HG03354 (cell line): ENCODE results near the gene GOLGA1.
"Not testable (repeated sequence)": the region's sequence is repeated elsewhere in the genome, so short reads cannot be mapped to it uniquely, and the experiment has no call there.

ENCODE experiments used
- ATAC-seq: cut with Tn5 transposase; IDR thresholded peaks from one replicate; pipeline ENCODE4 v1.9.1; 2021; ENCODE audit warnings: mild to moderate bottlenecking; ENCODE audit not compliant: unreplicated experiment, poor library complexity, severe bottlenecking

The GOLGA1 gene

DNA sequence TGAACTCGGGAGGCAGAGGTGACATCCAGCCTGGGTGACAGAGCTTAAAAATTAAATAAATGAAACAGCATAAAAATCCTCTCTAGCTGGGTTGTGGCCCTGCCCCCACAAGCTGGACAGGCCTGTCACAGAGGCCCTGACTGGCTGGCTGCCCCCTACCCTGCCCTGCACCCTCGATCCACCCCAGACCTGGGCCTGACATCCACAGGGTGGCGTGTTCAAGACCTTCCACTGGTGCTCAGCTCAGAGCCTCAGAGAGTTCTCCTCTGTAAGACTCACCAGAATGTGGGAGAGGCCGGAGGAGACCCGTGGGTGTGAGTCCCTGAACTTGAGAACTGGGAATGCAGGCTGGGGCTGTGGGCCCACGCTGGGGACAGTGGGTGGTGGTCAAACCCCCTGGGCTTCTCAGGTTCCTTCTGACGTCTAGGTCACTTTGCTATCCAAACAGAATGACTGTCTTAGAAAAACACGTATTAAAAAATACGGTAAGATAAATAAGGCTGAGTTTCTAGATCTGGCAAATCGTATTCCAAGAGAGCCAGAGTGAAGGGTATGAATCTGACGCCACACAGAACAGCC is 97.3 kb downstream of the GOLGA1 start:
- no peak for ATAC-seq

- ATAC-seq: no peak
Observed at GRCh38 chr9:124841075-124841821, 99.6 kb downstream of the GOLGA1 start.

DNA sequence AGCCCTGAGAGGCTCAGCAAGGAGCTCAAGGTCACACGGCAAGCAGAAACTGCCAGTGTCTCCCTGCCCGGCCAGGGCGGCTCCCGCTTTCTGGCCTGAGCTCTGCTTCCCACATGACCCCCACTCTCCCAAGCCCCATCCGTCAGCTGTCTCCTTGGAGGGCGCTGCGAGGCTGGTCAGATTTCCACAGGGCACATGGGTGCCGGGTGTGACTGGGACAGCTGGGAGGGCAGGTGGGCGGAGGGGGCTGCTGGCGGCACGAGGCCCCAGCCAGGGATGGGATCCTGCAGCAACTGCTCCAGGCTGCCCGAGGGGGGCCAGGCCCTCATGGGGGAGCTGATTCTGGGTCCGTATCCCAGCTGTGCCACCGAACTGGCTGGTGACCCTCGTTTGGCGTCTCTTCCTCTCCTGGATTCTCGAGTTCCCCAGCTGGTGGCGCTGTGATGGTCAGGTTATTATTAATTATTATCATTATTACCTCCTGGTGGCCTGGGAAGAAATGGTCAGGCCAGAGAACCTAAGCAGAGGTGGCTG is 100.5 kb downstream of the GOLGA1 start:
- no peak for ATAC-seq

GRCh38 chr9:124839612-124840299 is 101.1 kb downstream of the GOLGA1 start:
- ATAC-seq: no peak

GRCh38 chr9:124838567-124839275 is 102.2 kb downstream of the GOLGA1 start:
- ATAC-seq: not testable (repeated sequence)

DNA sequence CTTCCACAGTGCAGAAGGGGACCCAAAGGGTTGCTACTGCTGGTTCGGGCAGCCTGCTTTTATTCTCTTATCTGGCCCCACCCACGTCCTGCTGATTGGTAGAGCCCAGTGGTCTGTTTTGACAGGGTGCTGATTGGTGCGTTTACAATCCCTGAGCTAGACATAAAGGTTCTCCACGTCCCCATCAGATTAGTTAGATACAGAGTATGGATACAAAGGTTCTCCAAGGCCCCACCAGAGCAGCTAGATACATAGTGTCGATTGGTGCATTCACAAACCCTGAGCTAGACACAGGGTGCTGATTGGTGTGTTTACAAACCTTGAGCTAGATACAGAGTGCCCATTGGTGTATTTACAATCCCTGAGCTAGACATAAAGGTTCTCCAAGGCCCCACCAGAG is 102.8 kb downstream of the GOLGA1 start:
- ATAC-seq: not testable (repeated sequence)

- ATAC-seq: no peak
Observed at GRCh38 chr9:124835026-124835557, 105.8 kb downstream of the GOLGA1 start.

- ATAC-seq: no peak
Observed at GRCh38 chr9:124834591-124834990, 106.3 kb downstream of the GOLGA1 start.

DNA sequence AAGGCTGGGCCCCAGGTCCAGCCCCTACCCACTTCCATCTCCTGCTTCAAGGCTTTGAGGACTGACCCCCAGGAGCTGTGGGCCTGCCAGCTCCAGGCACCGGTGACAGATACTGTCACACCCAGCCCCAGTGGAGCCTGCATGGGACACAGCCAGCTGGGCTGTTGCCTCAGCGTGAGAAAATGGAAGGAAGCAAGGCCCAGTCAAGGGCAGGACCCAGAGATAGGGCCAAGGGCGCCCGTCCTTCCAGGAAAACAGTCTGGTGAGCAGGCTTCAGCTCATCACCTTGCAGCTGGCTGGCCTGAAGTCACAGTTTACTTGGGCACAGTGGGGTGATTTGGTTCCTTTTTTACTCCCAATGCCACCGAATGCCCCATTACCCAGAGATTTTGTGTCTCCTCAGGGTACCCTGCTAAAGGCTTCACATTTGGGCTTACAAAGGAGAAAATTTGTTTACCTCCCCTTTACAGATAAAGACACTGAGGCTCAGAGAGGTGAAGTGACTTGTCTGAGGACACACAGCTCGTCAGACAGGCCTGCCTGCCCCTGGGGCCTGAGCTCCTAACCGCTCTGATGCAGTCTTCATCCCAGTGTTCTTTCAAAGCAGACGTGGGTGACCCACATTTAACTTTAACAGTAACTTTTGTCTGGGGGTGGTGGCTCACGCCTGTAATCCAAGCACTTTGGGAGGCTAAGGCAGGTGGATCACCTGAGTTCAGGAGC is 109.1 kb downstream of the GOLGA1 start:
- no peak for ATAC-seq

DNA sequence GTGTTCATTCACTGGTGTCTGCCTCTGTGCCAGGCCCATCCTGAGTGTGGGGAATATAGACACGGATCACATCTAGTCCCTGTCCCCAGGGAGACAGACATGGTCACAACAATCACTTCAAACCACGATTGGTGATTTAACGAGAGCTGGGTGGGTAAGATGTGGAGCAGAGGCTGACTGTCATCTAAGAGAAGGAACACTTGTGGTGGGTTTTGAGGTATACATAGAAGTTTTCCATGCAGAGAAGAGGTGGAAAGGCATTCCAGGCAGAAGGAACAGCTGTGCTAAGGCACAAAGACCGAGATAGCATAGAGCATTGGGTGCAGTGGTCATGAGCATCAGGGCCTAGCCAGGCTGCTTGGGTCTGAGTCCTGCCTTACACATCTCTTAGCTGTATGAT is 110.3 kb downstream of the GOLGA1 start:
- no peak for ATAC-seq

DNA sequence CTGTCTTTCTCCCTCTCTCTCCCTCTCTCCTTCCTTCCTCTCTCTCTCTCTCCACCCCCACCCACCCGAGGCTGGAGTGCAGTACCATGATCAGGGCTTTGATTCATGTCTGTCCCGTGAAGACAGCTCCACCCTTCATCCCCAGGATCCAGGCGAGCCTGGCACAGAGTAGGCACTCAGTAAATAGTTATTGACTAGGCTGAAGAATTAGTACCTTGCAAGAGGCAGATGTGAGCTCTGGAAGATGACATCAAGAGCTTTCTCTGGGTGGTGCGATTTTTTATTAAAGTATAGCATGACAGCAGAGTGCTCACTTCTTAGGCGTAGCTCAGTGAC is 111.6 kb downstream of the GOLGA1 start:
- ATAC-seq: no peak

- no peak for ATAC-seq
Observed at GRCh38 chr9:124828489-124829333, 112.2 kb downstream of the GOLGA1 start.
